ENCODE data around the gene DDA1.
"Not testable (repeated sequence)": the region's sequence is repeated elsewhere in the genome, so short reads cannot be mapped to it uniquely, and the experiment has no call there.

Gene DDA1
- 45.5 to 51.0 reads per million in 2 experiments for total RNA-seq

DNA sequence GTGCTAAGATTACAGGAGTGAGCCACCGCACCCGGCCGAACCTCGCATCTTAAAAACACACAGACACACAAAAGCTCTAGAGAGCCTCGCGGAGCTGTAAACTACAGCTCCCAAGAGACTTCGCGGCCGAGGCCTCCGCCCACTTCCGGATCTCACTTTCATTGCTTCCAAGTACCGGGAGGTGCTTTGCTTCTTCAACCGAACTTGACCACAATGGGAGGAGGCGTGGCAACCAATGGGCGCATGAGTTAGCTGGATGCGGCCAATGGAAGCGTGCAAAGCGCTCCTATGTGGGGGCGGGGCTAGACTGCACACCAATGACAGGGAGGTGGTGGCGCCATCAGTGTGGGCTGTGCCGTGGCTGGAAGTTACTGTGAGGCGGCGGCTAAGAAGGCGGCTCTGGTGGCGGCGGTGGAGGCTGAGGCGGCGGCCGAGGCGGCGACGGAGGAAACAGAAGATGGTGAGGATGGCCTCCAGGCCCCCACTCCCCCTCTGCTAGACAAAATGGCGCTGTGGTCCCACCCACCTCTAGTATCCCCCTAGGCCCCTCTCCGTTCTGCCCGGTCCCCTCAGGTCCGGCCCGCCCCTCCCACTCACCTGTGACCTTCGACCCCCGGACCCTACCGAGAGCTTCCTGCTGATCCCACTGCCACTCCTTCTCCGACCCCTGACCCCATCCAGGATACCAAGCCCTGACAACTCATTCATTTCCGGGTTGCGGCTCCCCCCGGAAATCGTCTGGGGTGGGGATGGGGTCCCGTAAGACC is at the start of gene DDA1:
TSS of gene DDA1 (plus strand) at position 366 of the 767 bp plus-strand sequence. CDS start at position 458, 92 bp downstream.
- peak; percentile 99 for DNase-seq (ENCODE audit: low read depth)

DNA sequence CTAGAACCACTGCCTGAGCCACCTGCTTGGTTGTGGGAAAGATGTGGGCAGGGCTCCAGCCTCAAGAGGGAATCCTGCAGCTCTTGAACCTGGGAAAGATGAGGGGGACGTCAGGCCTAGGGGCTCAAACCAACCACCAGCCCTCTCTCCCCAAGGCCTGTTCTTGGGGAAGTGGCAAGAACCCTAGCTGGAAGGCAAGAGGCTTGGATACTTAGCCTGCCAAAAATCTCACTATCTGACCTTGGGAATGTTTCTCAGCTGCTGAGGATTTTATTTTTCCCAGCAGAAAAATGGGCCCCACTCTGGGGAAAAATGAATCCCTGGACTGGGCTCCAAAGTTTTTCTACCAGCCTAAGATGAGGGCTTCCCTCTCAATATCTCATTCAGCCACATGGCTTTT is 49.4 kb upstream of the DDA1 start:
- DNase-seq (ENCODE audit: low read depth): no peak

- DNase-seq (ENCODE audit: low read depth): peak; percentile 84
These were observed 48.5 kb upstream of the DDA1 start for GRCh38 chr19:17260842-17261325.

- DNase-seq (ENCODE audit: low read depth): no peak
These were observed 46.8 kb upstream of the DDA1 start for GRCh38 chr19:17262557-17262956.

DNA sequence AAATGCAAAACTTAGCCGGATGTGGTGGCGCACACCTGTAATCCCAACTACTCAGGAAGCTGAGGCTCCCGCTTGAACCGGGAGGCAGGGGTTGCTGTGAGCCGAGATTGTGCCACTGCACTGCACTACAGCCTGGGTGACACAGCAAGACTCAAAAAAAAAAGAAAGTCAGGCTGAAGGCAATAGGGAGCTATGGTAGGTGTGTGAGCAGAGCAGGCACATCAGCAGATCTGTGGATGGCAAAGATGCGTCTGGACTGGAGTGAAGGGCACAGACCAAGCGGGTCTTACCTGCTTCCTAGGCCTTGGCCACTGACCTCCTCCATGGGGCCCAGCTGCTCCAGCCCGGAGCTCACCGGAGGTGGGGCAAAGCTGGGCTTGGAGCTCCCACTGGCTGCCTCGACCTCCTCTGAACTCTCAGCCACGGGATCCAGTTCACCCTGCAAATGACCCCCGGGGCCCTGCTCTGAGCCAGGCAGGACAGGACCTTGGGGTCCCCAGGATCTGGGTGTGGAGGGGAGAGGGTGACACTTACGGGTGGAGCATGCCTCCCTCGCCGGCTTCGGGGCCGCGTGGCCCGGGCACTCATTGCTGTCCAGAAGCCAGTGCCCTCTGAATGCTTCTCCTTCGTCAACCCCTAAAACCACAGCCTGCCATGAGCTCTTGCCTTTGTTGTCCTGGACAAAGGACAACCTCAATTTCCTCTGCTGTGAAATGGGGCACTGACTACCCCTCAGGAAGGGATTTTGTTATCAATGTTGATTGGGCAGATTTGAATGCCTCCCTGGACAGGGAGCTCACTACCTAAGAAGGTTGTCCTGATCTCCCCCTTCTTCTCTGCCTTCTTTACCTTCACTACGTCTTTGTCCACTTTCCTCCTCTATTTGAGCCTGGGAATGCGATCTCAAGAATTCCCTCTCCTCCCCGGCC is 45.4 kb upstream of the DDA1 start:
- no peak for DNase-seq (ENCODE audit: low read depth)

GRCh38 chr19:17264641-17264979 is 44.8 kb upstream of the DDA1 start, which contains the start of gene USHBP1:
Gene USHBP1, minus strand, starts transcription at chr19:17264745. Its CDS starts 446 bp downstream, at chr19:17264299.
- no peak for DNase-seq (ENCODE audit: low read depth)

- no peak for DNase-seq (ENCODE audit: low read depth)
These were observed 43.3 kb upstream of the DDA1 start for GRCh38 chr19:17266026-17266425.

- no peak for DNase-seq (ENCODE audit: low read depth)
These were observed 42.8 kb upstream of the DDA1 start for GRCh38 chr19:17266589-17266974.

- DNase-seq (ENCODE audit: low read depth): peak; percentile 93
These were observed 42.2 kb upstream of the DDA1 start, which contains the start of gene BABAM1 for GRCh38 chr19:17266975-17267788. Gene BABAM1, plus strand, starts transcription at chr19:17267443. Its CDS starts 1,364 bp downstream, at chr19:17268807.

DNA sequence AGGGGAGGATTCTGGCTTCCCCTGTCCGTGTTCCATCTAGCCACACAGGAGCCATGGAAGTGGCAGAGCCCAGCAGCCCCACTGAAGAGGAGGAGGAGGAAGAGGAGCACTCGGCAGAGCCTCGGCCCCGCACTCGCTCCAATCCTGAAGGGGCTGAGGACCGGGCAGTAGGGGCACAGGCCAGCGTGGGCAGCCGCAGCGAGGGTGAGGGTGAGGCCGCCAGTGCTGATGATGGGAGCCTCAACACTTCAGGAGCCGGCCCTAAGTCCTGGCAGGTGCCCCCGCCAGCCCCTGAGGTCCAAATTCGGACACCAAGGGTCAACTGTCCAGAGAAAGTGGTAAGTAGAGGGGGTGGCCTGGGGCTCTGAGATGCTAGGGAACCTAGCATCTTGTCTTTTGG is 40.6 kb upstream of the DDA1 start:
- no peak for DNase-seq (ENCODE audit: low read depth)

DNA sequence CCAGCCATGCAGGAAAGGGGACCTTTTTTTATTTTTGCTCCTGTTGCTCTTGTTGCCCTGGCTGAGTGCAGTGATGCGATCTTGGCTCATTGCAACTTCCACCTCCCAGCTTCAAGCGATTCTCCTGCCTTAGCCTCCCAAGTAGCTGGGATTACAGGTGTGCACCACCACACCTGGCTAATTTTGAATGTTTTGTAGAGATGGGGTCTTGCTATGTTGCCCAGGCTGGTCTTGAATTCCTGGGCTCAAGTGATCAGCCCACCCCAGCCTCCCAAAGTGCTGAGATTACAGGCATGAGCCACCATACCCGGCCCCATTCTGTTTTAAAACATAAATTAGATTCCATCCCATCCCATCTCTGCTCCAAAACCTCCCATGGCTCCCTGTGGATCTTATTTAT is 34.5 kb upstream of the DDA1 start:
- not testable (repeated sequence) for DNase-seq (ENCODE audit: low read depth)

GRCh38 chr19:17275441-17276175 is 33.8 kb upstream of the DDA1 start:
- DNase-seq (ENCODE audit: low read depth): no peak

DNA sequence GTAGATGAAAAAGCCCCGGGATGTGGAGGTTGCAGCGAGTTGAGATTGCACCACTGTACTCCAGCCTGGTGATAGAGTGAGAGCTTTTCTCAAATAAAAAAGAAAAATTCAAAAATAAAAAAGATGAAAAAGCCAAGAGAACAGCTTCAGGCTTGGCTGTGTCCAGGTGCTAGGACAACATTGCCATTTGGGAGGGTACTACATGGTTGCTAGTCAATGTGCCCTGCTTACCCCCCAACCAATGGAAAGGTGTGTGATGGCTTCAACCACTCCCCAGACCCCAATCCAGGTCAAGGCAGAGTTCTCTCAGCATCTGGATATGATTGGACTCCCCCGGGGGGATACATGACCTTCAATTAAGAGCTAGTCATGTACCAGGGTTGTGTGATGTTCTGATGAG is 29.9 kb upstream of the DDA1 start:
- no peak for DNase-seq (ENCODE audit: low read depth)

DNA sequence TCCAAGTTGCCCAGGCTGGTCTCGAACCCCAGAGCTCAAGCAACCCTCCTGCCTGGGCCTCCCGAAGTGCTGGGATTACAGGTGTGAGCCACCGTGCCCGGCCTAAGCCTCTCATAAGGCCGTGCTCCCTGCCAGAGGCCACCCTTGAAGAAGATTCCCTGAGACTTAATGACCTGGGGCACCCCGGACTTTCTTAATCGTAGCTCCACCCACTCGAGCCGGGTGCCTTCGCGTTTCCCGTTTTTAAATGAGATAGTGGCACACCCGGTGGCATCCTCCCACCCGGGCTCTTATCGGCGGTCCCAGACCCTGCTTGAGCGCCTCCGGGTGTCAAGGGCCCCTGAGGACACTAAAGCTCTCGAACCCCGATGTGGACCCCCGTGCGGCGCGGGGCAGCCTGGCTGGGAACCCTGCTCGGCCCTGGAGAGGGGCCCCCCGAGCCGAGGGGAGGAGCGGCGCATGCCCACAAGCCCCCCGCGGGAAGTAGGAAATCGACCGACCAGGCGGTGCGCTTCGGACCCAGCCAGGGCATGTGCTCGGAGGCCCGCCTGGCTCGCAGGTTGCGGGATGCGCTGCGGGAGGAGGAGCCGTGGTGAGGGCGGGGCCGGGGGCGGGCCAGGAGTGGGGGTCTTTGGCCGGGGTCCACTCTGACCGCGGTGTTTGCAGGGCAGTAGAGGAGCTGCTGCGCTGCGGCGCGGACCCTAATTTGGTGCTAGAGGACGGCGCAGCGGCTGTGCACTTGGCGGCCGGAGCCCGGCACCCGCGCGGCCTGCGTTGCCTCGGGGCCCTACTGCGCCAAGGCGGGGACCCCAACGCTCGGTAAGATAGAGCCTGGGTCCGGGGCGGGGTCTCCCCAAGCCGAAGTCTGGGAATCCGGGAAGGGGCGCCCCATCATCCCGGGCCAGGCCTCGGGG is 27.7 kb upstream of the DDA1 start, which contains the start of gene ANKLE1:
TSS of gene ANKLE1 (plus strand) at position 511 of the 914 bp plus-strand sequence. CDS start at position 531, 20 bp downstream.
- DNase-seq (ENCODE audit: low read depth): no peak

- peak; percentile 63 for DNase-seq (ENCODE audit: low read depth)
These were observed 26.8 kb upstream of the DDA1 start for GRCh38 chr19:17282488-17283125.

GRCh38 chr19:17283504-17283996 is 25.8 kb upstream of the DDA1 start:
- no peak for DNase-seq (ENCODE audit: low read depth)

DNA sequence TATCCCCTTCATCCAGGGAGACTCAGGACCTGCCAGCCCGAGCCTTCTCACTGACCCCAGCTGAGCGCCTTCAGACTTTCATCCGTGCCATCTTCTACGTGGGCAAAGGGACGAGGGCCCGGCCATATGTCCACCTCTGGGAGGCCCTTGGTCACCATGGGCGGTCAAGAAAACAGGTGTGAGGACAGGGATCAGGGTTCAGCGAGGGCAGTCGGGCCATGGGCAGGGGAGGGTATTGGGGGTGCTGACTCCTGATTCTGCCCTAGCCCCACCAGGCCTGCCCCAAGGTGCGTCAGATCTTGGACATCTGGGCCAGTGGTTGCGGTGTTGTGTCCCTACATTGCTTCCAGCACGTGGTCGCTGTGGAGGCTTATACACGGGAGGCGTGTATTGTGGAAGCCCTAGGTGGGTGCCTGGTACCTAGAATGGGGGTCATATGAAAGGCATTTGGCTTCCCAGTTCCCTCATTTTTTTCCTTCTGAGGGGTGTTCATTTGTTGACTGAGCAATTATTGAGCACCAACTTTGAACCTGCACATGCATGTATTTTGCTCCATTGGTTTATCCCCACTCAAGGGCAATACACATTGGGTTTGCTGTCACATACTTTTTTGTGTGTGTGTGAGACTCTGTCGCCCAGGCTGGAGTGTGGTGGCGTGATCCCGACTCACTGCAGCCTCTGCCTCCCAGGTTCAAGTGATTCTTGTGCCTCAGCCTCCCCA is 23.8 kb upstream of the DDA1 start:
- no peak for DNase-seq (ENCODE audit: low read depth)

DNA sequence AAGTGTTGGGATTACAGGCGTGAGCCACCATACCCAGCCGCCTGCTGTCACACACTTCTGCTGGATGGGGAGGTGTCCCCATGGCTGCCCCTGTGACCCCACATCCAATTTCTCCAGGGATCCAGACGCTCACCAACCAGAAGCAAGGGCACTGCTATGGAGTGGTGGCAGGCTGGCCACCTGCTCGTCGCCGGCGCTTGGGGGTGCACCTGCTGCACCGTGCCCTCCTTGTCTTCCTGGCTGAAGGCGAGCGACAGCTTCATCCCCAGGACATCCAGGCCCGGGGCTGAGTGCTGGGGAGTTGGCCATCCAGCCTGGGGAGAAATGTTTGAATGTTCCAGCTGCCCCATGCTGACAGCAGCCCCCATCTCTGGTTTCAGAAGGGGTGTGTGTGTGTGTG is 23.1 kb upstream of the DDA1 start:
- no peak for DNase-seq (ENCODE audit: low read depth)
